GM21390 (cell line): ENCODE measurements around the gene C19orf25.
"Not testable (repeated sequence)": the region's sequence is repeated elsewhere in the genome, so short reads cannot be mapped to it uniquely, and the experiment has no call there.

Experiments used
- ATAC-seq: cut with Tn5 transposase; IDR thresholded peaks from one replicate; pipeline ENCODE4 v1.9.1; 2021; ENCODE audit not compliant: unreplicated experiment

The C19orf25 gene

DNA sequence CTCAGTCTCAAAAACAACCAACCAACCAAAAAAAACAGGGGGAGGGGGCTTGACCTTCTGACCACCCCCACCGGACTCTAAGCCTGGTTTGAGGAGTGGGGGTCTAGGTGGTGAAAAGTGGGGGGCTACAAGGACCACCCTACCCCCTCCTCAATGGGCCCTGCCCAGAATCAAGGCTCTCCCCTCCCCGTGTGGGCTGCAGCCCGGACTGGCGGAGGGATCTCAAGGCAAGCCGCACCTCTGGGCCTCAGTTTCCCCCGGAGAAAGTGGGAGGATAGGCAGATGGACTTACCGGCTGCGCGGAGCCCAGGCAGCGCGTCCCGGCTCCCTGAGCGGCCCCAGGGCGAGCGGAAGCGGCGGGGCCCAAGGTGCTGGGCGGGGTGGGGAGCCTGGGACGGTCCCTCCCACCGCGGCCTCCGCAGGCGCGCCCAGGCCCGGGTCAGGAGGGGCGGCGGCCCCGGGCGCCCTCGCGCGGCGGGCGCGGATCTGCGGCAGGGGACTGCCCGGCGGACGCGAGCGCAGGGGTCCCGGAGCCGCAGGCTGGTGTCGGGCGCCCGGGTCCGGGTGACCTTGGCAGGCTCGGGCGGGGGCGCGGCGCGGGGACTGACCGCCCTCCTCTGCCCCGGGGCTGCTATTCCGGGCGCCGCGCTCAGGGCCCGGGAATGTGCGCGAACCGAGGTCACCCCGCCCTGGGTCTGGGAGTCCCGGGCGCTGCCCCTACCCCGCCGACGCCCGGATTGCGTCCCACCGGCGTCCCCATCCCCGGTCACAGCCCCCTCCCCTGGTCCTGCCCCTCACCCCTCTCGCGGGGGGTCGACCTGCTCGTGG, 33.9 kb upstream of the C19orf25 start, which contains the start of gene ADAMTSL5:
ADAMTSL5 (minus strand) TSS at position 349 of the 828 bp plus-strand sequence. CDS start 2,076 bp downstream, outside the sequence.
- no peak for ATAC-seq

DNA sequence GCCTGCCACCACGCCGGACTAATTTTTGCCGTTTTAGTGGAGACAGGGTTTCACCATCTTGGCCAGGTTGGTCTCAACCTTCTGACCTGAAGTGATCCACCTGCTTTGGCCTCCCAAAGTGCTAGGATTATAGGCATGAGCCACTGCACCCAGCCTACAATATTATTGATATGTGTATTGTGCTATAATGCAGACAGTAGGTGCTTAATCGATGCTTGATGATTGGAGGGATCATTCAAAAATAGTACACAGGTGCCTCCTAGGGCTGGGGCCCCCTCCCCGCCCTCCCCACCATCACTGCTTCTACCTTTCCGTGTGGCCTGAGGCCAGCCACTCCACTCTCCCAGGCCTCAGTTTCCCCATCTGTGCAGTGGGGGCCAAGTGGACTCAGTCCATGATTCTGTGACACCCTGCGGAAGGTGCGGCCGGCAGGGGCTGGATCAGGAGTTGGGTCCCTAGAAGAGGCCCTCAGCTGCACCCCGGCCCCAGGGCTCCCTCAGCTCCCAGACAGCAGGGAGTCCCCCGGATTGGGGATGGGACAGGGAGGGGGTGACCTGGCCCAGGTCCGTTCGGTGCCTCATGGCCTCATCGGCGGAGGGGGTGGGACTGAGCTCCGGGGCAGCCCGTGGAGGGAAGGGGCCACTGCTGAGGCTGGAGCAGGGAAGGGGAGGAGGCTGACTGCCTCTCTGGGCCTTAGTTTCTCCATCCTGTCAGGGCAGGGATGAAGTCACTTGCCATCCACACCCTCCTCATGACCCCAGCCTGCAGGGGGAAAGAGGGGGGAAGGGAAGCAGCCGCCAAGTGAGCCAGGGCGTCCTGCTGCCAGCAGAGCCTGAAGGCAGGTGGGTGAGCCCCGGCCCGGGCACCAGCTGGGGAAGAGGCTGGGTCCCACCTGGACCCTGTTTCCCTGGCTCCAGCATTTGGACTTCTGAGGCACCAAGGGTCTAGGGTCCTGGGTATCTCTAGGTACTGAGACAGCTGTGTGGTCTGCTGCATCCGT, 32.6 kb upstream of the C19orf25 start:
- no peak for ATAC-seq

DNA sequence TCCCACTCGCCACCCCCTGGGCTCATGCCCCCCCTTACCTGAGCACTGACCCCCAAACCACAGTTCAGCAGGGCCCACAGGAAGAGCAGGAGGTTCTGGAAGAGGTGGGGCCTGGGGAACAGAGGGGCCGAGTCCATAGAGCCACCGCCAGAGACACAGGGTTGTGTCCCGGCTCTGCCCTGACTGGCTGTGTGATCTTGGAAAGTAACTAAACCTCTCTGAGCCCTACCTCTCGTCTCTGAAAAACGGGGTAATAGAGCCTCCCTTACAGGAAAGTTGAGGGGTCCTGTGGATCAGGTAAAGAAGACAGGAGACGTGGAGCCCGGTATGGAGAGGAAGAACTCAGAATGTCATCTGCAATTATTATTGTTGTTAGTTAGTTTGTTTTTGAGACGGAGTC, 31.8 kb upstream of the C19orf25 start:
- ATAC-seq, result no peak

DNA sequence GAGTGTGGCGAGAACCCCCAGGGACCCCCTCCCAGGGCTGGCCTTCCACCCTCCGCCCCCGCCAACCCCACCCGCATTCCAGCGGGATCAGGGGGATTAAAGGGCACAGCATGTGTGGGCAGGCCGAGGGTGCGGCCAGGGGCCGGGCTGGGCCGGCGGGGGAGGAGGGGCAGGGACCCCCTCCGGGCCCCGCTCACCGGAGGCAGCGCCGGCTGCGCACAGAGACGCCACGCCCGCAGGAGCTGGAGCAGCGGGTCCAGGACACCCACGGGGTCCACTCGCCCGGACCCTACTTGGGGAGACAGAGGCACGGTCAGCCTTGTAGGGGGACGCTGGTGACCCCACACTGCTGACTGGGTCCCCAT, 31.4 kb upstream of the C19orf25 start:
- ATAC-seq, result no peak

DNA sequence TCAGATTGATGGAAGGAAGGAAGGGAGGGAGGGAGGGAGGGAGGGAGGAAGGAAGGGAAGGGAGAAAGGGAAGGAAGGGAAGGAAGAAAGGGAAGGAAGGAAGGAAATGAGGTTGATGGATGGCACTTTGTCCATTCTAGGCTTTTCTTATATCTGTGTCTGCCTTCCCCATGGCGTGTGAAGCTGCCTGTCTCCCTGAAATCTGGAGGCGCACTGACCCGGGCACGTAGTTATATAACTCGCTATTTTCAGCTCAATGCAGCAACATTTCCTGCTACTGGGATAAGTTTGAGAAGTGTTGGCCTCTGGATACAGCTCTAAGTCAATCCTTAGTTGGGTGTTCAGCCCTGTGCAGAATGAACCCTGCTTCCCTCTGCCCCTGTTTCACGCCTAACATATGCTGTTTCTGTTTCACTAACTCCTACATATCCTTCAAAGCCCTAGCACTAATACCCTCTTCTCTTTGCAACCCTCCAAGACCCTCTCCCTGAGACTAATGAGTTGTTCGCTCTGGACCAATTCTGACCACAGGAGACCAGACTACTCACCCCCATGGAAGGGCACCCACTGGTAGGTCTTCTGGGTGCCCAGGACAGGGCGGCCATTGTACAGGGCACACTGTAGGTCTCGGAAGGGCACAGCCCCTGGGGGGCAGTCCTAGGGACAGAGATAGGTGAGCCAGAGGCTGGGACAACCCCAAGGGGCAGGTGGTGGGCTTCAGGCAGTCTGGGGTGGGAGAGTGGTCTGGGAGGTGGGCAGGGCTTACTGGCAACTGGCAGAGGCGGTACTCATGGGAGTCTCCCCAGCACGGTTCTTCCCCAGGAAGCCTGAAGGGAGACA, 30.8 kb upstream of the C19orf25 start:
- no peak for ATAC-seq

DNA sequence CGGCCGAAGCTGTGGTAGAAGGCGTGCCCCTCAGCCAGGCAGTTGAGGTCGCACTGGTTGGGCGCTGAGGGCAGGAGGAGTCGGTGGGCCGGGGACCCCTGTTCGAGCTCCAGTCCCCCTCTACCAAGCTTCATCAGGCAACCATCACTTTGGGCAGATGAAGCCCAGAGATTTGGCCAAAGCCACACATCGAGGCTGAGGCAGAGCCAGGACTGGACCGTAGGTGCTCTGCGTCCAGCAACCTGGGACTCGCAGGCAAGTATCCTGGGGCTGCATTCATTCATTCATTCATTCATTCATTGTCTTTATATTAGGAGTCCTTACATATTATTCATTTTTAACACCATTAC, 29.5 kb upstream of the C19orf25 start:
- no peak for ATAC-seq

DNA sequence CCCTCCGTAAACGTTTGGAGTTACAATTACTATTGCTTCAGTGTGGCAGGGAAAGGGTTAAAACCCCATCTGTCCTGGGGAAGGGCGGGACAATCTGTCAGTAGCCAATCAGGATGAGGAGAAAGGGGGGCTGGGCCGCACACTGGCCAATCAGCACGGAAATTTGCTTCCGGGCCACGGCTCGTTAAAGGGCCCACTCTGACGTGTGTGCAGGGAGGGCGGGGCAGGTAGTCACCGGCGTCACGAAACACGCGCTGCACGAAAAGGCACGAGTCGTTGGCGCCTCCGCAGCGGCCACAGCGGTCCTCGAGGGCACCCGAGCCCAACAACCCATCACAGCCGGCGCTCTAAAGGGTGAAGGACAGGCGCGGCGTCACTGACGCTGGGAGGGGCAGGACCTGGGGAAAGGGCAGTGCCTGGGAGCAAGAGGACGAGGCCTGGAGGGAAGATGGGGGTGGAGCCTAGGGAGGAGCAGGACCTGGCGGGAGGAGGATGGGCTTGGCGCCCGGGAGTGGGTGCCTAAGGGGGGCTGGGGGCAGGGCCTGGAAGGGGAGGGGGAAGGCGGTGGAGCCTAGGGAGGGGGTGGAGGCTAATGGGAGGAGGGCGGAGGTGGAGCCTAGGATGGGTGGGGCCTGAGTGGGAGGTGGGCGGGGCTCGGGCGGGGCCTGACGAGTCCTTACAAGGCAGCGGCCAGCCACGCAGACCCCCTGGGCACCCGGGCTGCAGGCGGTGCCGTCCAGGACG, 28.9 kb upstream of the C19orf25 start:
- no peak for ATAC-seq

DNA sequence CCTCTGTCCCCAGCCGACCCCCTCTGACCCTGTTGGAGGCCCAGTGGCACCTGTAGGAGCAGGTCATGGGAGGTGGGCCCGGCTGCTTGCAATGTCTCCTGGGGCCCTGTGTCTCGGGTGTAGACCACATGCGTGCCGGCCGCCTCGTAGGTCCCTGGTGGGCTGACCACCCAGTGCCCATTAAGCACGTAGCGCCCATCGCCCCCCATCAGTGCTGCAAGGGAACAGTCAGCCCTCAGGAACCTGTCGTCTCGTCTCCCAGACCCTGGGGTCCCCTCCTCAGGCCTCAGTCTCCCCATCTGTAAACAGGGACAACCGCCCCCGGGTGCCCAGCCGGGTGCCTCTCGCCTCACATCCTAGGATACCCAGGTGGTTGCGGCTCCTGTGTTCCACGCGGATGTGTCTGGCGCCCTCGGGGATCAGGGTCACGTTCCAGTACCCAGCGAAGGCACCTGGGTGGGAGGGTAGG, 28.2 kb upstream of the C19orf25 start:
- ATAC-seq, result no peak

DNA sequence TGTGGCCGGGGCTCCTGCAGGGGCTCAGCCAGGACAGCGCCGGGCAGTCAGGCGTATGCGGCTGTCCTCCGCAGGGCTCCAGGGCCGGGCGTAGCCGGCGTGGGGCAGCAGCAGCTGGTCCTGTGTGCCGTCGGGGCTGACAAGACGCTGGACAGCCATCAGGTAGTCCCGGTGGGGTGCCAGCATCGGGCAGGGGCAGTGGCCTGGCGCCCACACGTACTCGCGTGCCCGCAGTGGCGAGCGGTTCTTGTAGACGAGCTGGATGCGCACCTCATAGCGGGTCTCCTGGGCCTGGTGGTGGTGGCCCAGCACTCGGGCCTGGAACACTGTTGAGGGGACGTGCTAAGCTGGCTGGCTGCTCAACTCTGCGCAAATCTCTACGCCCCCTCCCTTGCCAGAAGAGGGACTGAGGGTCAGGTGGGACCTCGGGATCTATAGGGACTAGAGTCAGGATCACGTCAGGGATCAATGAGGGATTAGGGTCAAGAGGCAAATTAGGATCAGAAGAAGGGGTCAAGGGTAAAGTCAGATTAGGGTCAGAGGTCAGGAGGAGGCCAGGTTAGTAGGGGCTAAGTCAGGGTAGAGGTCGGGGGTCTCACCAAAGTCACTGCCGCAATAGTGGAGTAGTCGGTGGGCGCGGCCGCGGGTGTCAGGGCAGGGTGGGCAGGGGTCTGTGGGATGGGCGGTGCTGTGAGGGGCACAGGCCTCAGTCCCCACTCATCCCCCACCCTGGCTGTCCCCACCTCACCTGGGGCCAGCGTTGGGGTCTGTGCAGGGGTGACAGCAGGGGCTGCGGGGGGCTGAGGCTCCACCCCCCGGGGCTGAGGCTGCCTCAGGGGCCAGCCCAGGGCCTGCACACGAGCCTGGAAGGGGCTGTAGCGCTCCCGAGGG, 27.2 kb upstream of the C19orf25 start:
- ATAC-seq, result no peak

DNA sequence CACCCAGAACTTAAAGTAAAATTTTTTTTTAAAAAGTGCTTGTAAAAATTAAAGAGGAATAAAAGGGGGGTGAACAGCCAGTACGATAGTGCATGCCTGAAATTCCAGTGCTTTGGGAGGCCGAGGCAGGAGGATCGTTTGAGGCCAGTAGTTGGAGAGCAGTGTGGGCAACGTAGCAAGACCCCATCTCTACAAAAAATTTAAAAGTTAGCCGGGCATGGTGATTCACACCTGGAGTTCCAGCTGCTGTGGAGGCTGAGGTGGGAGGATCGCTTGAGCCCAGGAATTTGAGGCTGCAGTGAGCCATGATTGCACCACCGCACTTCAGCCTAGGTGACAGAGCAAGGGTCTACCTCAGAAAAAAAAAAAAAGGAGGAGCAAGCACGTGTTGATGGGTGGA, 26.0 kb upstream of the C19orf25 start:
- ATAC-seq, result no peak

DNA sequence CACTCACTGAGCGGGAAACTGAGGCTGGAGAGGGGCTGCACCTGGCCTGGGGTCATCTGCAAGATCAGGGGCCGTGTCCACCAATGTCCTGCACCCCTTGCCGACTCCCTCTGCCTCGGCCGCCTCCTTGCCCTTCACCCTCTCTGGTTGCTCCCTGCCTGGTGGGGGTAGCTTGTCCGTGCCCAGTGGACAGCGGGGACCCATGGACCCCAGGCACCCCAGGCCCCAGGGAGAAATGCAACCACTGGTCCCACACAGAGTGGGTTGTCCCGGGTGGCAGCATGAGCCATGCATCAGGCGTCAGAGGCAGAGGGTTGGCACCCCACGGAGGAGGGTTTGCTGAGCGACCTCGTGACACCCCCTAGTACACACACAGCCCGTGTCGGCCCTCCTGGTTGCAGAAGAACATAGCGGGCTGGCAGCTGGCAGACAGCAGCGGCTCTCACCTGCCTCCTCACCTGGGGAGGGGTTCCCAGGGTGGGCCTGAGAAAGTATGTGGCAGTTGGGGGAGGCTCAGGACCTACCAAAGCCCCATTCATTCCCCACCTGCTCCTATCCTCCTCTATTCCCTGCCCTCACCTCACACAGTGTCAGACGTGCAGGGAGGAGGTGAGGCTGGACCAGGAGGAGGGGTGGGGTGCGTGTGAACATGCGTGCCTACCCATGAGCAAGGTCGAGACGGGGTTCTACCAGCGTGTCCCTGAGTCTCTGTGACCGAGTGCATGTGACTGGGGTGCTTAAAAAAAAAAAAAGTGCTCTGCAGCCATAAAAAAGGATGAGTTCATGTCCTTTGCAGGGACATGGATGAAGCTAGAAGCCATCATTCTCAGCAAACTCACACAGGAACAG, 25.1 kb upstream of the C19orf25 start:
- no peak for ATAC-seq

DNA sequence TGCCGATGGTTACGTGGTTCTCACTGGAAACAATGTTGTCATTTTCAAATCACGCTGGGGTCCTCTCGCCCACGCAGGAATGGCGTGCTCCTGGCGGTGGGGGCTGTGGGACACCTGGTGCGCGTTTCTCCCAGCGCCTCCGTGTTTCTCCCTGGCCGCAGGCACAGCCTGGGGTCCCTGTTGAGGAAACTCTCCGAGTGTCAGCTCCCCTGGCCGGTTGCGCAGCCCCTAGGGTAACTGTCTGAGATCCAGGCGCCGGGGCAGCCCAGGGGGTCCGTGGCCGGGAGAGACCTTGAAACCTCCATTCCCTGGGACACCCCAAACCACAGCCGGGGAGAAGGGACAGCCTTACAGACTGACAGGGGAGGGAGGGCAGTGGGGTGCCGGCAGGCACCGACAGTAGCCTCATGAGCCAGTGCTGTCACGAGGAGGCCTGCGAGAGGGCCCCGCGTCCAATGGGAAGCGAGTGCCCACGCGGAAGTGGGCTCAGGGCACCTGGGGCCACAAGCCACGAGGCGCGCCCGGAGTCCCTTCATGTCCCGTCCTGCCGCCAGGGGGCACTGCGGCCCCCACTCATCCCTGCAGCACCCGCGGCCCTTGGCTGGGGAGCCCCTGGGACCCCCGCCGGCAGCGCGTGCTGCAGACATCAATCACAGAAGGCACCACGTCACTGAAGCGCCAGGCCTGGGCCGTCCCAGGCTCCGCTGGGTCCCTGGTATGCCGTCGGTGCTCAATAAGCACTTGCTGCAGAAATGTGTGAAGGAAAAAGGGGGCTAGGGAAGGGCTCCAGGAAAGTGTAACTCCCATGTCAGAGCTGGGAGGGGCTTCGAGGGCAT, 24.3 kb upstream of the C19orf25 start:
- ATAC-seq, result no peak

DNA sequence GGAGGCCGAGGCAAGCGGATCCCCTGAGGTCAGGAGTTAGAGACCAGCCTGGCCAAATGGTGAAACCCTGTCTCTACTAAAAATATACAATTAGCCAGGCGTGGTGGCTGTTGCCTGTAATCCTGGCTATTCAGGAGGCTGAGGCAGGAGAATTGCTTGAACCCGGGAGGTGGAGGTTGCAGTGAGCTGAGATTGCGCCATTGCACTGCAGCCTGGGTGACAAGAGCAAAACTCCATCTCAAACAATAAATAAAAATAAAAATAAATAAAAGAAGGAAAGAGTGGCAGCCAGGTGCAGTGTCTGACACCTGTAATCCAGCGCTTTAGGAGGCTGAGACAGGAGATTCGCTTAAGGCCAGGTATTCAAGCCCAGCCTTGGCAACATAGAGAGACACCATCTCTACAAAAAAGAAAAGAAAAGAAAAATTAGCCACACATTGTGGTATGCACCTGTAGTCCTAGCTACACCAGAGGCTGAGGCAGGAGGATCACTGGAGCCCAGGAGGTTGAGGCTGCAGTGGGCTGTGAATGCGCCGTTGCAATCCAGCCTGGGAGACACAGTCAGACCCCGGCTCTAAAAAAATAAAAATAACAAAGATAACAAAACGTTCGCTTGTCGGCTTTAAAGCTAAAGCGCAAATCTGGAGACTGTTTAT, 23.5 kb upstream of the C19orf25 start:
- ATAC-seq, result no peak

DNA sequence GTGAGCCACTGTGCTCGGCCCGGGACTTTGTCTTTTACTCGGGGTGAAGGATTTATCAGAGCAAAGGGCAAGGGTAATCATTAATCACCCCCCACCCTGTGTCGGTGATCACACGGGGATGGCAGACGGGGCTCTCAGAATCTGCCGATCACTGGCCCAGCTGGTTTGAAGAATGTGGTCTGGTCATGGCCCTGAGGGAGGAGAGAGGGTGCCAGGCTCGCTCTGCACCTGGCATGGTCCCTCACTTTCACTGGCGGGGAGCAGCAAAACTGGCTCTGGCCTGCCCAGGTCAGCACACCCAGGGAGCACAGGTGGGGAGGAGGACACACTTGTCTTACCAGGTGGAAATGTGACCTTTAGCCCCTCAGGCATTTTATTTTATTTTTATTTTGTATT, 22.2 kb upstream of the C19orf25 start:
- no peak for ATAC-seq

DNA sequence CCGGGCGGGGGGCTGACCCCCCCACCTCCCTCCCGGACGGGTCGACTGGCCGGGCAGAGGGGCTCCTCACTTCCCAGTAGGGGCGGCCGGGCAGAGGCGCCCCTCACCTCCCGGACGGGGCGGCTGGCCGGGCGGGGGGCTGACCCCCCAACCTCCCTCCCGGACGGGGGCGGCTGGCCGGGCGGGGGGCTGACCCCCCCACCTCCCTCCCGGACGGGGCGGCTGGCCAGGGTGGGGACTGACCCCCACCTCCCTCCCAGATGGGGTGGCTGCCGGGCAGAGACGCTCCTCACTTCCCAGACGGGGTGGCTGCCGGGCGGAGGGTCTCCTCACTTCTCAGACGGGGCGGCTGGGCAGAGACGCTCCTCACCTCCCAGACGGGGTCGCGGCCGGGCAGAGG, 20.2 kb upstream of the C19orf25 start:
- not testable (repeated sequence) for ATAC-seq

DNA sequence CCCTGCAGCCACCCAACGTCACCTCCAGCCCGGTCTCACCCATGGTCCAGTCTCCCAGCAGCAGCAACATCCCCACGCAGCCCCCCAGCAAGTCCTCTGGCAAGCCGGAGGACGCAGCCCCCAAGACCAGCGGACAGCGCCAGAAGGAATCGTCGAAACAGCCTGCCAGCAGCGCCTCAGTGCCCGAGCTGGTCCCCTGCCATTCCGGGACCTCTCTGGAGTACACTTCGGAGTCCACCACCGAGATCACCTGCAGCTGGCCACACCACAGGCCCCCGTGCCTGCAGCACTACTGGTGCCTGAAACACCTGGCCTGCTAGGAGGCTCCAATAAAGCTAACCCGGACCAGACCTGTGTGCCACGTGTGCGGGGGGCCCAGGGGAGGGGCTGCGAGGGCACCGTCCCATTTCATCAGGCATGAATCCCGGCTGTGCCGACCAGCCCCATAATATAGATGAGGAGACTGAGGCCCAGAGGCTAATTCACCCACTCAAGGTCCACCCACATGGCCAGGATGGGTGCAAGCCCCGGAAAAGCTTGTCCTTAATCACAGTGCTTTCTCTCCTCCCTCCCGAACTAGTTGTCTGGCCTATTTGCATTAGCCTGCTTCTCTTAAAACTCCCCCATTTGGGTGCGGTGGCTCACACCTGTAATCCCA, 18.7 kb upstream of the C19orf25 start:
- no peak for ATAC-seq
